Ectodermal cell (in vitro differentiated cells): ENCODE measurements around the gene MYL6.

Source experiments
- H3K27ac ChIP-seq: 2 replicates; pipeline ENCODE4 v1.7.0; 2013; ENCODE audit warnings: mild to moderate bottlenecking, low read depth, low read length; ENCODE audit not compliant: insufficient read depth, poor library complexity, severe bottlenecking
- H3K27me3 ChIP-seq: 2 replicates; pipeline ENCODE4 v1.7.0; 2013; ENCODE audit warnings: mild to moderate bottlenecking, low read length; ENCODE audit not compliant: insufficient read depth, control insufficient read depth, poor library complexity, severe bottlenecking
- H3K36me3 ChIP-seq: one replicate; pipeline ENCODE4 v1.7.0; 2013; ENCODE audit warnings: low read length; ENCODE audit not compliant: control insufficient read depth, insufficient read depth
- H3K4me1 ChIP-seq: one replicate; pipeline ENCODE4 v1.7.0; 2013; ENCODE audit warnings: low read length; ENCODE audit not compliant: control insufficient read depth, insufficient read depth
- H3K4me3 ChIP-seq: 2 replicates; pipeline ENCODE4 v1.7.0; 2013; ENCODE audit warnings: low read depth, low read length, control low read depth; ENCODE audit not compliant: insufficient read depth
- H3K9me3 ChIP-seq: 2 replicates; pipeline ENCODE4 v1.7.0; 2013; ENCODE audit warnings: mild to moderate bottlenecking, low read length, moderate library complexity; ENCODE audit not compliant: control insufficient read depth
- WGBS, 2 experiments: methylation state at CpG; one replicate each; pipeline ENCODE4 v1.1.7; 2013; ENCODE audit warnings: missing lambda C conversion rate in 2 of 2; 5-methylcytosine and 5-hydroxymethylcytosine counted together

Gene MYL6

DNA sequence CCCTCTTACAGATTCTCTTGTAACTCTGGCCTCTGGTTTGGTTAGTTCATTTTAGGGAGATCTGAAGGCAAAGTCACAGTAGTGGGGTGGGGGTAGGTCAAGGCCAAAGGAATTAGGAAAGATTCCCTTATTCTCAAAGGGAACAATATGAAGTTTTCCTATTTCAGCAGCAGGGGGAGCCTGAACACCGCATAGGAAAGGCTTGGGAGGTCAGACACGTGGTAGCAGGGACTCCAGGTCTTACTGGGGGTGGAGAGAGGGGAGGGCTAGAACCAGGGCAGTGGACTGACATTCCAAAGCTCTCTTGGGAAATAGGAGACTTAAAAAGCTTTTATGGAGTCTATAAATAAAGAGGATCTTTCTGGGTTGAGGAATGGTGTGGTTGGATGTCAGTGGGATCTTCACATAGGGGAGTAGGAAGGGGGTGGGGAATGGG, 38.8 kb upstream of the MYL6 start:
- Histone ChIP-seq H3K36me3 (peaks cover 14% of the 10 kb centered on the region), H3K27me3 (no peaks in the 10 kb centered on the region), H3K4me3 (peak overlapping the region; percentile 86), H3K9me3 (no peaks in the 10 kb centered on the region), H3K4me1 (peaks cover 9% of the 10 kb centered on the region), H3K27ac (no peak overlapping the region)
- 0% methylated on average over 2 of the region's 2 CpGs for WGBS, 2 experiments

DNA sequence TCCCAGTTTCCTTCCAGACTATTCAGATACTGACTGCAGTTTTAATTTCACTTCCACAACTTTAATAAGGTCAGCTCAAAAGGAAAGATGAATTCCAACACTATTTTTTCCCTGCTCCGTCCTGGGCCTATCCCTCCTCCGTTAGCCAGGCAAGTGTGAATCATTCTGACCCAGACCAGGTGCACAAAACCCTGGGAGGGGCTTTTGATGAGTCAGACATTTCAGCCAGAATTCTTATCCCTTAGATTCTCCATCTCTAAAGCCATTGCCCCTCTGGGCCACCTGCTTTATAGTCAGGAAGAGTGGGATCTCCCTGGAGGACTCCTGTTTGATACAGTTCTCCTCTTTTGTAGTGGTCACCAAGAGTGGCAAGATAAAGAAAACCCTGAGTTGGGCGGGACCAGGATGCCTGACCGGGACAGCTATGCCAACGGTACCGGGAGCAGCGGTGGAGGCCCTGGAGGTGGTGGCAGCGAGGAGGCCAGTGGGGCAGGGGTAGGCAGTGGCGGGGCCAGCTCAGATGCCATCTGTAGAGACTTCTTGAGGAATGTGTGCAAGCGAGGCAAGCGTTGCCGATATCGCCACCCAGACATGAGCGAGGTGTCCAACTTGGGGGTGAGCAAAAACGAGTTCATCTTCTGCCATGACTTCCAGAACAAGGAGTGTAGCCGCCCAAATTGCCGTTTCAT, 37.9 kb upstream of the MYL6 start:
- Histone ChIP-seq H3K4me1 (peaks cover 9% of the 10 kb centered on the region), H3K9me3 (no peaks in the 10 kb centered on the region), H3K27ac (no peak overlapping the region), H3K4me3 (no peak overlapping the region), H3K36me3 (peaks cover 13% of the 10 kb centered on the region), H3K27me3 (no peaks in the 10 kb centered on the region)
- 96% methylated on average over 17 of the region's 17 CpGs for WGBS, 2 experiments

DNA sequence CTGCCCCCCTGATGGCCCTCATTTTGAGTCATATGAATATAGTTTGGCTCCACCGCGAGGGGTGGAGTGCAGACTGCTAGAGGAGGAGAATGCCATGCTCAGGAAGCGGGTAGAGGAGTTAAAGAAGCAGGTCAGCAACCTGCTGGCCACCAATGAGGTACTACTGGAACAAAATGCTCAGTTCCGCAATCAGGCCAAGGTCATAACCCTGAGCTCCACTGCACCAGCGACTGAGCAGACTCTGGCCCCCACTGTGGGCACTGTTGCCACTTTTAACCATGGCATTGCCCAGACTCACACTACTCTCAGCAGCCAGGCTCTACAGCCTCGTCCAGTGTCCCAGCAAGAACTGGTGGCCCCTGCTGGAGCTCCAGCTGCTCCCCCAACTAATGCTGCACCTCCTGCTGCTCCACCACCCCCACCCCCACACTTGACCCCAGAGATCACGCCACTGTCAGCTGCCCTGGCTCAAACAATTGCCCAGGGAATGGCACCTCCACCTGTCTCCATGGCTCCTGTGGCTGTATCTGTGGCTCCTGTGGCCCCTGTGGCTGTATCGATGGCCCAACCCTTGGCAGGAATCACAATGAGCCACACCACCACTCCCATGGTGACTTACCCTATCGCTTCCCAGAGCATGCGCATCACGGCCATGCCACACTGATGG, 36.8 kb upstream of the MYL6 start:
- Histone ChIP-seq H3K36me3 (peaks cover 13% of the 10 kb centered on the region), H3K9me3 (no peaks in the 10 kb centered on the region), H3K27me3 (no peaks in the 10 kb centered on the region), H3K4me1 (peaks cover 10% of the 10 kb centered on the region), H3K4me3 (no peak overlapping the region), H3K27ac (no peak overlapping the region)
- WGBS, 2 experiments: 92 to 95% methylated on average over 11 of the region's 11 CpGs

DNA sequence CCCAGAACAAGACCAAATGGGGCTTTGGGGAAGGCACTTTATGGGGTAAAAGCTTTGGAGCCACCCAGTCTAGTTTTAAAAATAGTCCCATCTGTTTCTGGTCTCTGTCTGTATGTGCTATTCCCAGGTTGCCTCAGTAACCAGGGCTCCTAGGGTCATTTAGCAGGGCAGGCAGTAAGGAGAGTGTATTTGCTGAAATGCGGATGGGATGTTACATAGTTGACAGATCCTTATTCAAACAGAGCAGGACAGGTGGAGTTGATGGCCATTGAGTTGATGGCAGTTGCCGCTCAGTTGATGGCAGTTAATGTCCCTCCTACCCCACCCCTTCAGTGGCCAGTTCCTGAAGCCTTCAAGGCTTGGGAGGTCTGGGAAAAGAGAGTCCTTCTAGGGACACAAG, 35.5 kb upstream of the MYL6 start:
- WGBS, 2 experiments: 91 to 97% methylated on average over 2 of the region's 2 CpGs
- Histone ChIP-seq H3K4me1 (peaks cover 21% of the 10 kb centered on the region), H3K9me3 (no peaks in the 10 kb centered on the region), H3K4me3 (no peak overlapping the region), H3K27ac (no peak overlapping the region), H3K36me3 (peaks cover 13% of the 10 kb centered on the region), H3K27me3 (no peaks in the 10 kb centered on the region)

DNA sequence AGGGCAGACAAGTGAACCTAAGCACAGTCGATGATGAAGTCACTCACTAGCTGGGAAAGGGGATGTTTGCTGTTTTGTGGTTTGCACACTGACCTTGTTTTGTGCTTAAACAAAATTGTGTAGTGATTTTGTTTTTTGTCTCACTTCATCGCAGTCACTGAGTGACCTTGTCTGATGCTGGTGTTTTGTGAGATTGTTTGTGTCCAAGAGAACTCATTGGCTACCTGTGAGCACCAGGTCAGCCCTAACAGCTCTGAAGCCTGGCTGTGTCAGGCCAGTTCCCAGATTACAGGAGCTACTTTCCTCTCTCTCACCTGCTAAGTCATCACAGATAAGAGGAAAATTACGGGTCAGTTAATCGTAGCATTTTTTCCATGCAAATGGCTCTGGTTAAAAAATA, 34.0 kb upstream of the MYL6 start:
- peaks cover 13% of the 10 kb centered on the region for H3K36me3 ChIP-seq

DNA sequence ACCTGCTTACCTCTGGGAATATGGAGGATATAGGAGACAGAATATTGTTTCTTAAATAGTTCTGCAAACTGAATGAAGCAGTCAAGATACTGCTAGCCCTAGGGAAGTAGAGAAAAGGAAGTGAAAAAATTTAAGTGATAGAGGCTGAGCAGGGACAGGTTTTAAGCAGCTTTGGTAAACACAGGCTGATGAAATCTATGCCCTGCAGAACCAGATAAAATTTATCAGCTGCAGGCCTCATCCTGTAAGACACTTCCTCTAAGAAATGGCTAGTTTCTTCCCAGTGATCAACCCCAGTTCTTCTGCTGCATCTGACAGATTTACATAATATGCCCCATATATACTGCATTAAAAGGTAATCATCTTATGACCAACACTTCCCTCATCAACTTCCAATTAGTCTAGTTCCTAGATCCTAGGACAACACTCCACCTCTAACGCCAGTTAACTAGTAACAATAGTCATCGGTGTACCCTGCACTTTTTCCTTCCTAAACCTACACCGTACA, 31.4 kb upstream of the MYL6 start:
- Histone ChIP-seq H3K4me3 (peak overlapping the region; percentile 34), H3K27ac (peak overlapping the region; percentile 96), H3K27me3 (no peaks in the 10 kb centered on the region), H3K36me3 (peaks cover 13% of the 10 kb centered on the region), H3K9me3 (no peaks in the 10 kb centered on the region), H3K4me1 (peaks cover 20% of the 10 kb centered on the region)
- 89 to 92% methylated on average over 3 of the region's 3 CpGs for WGBS, 2 experiments

More for the DNA sequence above, 34.0 kb upstream of the MYL6 start:
- H3K27ac ChIP-seq: no peak overlapping the region
- no peaks in the 10 kb centered on the region for H3K9me3 ChIP-seq
- H3K4me1 ChIP-seq: peaks cover 17% of the 10 kb centered on the region
- 94 to 95% methylated on average over 4 of the region's 4 CpGs for WGBS, 2 experiments
- H3K4me3 ChIP-seq: no peak overlapping the region
- no peaks in the 10 kb centered on the region for H3K27me3 ChIP-seq

DNA sequence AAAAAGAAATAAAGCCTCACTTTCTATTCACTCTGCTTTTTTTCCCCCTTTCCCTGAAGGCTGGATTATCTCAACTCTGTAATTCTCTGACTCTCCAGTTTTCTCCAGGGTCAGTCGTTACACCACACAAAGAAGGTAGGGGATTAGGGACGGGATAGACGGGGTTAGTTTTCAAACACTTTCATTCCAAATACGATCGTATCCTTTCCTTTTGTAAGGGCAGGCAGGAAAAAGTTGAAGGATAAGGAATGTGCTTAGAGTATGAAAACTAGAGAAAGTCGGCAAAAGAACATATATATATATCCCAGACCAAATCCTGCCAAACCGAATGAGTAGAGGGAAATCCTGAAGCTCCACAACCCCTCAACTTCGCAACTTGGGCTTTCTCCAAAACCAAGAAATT, 30.7 kb upstream of the MYL6 start:
- Histone ChIP-seq H3K9me3 (no peaks in the 10 kb centered on the region), H3K36me3 (peaks cover 20% of the 10 kb centered on the region), H3K4me1 (peaks cover 20% of the 10 kb centered on the region), H3K4me3 (peak overlapping the region; percentile 34), H3K27me3 (no peaks in the 10 kb centered on the region), H3K27ac (peak overlapping the region; percentile 96)
- 0 to 4% methylated on average over 6 to 8 of the region's 8 CpGs for WGBS, 2 experiments

DNA sequence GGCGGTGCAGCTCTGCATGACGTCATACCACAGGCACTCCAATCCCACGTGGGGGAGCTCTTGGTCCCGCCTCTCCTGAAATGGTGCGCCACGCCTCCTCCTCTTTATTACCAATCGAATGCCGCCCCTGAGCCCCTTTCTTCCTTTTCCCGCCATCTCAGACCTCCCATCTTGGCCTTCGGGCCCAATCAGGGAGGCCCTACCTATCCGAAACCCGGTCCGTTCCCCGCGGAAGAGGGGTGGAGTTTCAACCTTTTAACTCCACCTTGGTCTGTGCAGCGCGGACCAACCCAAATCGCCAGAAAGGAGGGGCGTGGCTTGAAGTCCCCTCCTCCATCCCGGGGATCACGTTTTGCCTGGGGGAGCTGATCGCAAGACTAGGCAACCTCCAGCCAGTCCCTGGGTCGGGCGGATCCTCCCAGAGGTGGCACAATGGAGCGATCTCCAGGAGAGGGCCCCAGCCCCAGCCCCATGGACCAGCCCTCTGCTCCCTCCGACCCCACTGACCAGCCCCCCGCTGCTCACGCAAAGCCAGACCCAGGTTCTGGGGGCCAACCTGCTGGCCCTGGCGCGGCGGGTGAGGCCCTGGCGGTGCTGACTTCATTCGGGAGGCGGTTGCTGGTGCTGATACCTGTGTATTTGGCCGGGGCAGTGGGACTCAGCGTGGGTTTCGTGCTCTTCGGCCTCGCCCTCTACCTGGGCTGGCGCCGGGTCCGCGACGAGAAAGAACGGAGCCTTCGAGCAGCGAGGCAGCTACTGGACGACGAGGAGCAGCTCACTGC, 30.1 kb upstream of the MYL6 start, which contains the start of gene ESYT1:
Gene ESYT1 (plus strand): TSS at position 380 of the 782 bp plus-strand sequence. CDS start 53 bp downstream, at position 433.
- no peaks in the 10 kb centered on the region for H3K27me3 ChIP-seq
- 0% methylated on average over 49 of the region's 49 CpGs for WGBS, 2 experiments
- peaks cover 20% of the 10 kb centered on the region for H3K4me1 ChIP-seq
- H3K27ac ChIP-seq: peak within 1 kb of the TSS; percentile 96
- peaks cover 23% of the 10 kb centered on the region for H3K36me3 ChIP-seq
- peak within 1 kb of the TSS; percentile 70 for H3K4me3 ChIP-seq
- H3K9me3 ChIP-seq: no peaks in the 10 kb centered on the region

DNA sequence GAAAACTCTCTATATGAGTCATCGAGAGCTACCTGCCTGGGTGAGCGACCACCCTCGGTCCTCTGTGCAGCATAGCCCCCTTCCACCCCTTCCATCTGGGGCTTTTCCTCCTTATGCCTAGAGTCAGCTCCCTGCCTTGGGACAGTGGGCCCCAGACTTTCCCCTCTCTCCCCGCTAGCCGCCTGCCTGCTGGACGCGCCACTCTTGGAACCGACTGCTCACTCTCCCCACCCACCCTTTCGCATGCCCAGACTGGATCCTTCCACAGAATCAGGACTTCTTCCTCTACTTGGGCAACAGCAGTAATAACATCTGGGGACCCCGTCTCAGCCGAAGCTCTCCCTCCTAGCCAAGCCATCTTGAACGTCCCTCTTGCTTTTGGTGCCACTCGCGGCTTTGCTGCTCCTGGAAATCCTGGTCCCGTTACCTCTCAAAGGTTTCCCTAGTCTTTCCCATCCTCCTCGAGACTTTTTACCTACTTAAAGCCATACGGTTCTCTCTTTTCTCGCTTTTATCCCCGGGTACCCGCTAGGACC, 29.4 kb upstream of the MYL6 start:
- H3K27ac ChIP-seq: peak overlapping the region; percentile 50
- peaks cover 20% of the 10 kb centered on the region for H3K4me1 ChIP-seq
- H3K9me3 ChIP-seq: no peaks in the 10 kb centered on the region
- peaks cover 29% of the 10 kb centered on the region for H3K36me3 ChIP-seq
- H3K4me3 ChIP-seq: peak overlapping the region; percentile 70
- no peaks in the 10 kb centered on the region for H3K27me3 ChIP-seq
- 0% methylated on average over 20 of the region's 20 CpGs for WGBS, 2 experiments
